ENCODE measurements around the gene SGCG.
"Not testable (repeated sequence)": the region's sequence is repeated elsewhere in the genome, so short reads cannot be mapped to it uniquely, and the experiment has no call there.

The SGCG gene, protein sequence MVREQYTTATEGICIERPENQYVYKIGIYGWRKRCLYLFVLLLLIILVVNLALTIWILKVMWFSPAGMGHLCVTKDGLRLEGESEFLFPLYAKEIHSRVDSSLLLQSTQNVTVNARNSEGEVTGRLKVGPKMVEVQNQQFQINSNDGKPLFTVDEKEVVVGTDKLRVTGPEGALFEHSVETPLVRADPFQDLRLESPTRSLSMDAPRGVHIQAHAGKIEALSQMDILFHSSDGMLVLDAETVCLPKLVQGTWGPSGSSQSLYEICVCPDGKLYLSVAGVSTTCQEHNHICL

DNA sequence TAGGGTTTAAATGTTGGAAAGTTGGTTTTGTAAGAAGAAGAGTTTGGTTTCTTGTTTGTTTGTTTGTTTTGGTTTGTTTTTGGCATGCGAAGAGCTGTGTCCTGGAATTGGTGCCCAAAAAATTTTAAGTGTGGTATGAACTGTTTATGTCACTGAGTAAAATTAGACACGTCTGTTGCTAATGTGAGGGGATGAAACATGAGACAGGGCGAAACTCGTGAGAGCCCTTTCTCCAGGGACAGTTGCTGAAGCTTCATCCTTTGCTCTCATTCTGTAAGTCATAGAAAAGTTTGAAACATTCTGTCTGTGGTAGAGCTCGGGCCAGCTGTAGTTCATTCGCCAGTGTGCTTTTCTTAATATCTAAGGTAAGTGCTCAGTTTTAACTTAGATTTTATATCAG lies at the start of gene SGCG:
Gene SGCG, plus strand, starts transcription at position 269 of the 400 bp plus-strand sequence. CDS start 22,716 bp downstream, outside the sequence.
- DNase-seq = no peak
- intact Hi-C loops (cut with DNase I) = no loop called here

DNA sequence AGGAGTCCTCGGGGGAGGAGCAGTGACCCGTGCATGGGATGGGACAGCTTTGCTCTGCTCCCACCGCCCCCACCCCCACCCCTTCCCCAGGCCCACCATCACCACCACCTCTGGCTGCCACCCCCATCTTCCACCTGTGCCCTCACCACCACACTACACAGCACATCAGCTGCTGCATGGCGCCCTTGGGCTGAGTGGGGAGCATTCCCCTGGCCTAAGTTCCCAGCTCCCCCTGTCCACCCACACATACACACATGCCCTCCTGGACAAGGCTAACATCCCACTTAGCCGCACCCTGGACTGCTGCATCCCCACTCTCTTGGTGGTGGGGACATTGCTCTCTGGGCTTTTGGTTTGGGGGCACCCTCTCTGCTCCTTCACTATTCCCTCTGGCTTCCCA lies 46.2 kb upstream of the SGCG start:
- intact Hi-C loops (cut with DNase I) = no loop called here
- no peak for DNase-seq

DNA sequence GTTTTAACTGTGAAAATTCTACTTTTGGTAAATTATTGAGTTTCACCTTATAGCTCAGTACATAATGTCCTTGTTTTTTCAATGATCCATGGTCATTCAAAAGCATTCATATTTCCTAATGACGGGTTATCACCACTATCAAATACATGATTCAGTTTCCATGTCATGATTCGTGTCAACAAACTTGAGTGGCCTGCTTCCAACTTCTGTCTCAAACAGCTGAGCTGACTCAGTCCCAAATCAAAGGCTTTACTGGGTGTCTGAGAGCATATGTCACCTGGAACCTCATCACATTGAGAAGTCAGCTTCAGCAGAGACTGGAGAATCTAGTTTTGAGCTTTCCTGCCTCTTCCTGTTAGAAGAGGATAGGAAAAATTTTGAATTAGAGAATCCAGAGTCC lies 40.3 kb upstream of the SGCG start:
- intact Hi-C loops (cut with DNase I) = no loop called here

DNA sequence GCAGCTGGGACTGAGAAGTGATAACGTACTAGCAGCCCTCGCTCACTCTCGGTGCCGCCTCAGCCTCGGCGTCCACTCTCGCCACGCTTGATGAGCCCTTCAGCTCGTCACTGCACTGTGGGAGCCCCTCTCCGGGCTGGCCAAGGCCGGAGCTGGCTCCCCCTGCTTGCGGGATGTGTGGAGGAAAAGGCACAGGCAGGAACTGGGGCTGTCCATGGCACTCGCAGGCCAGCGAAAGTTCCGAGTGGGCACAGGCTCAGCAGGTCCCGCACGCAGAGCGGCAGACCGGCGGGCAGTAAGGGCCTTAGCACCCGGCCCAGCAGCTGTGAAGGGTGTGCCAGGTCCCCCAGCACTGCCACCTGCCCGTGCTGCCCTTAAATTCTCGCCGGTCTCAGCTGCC lies 38.8 kb upstream of the SGCG start:
- intact Hi-C loops (cut with DNase I) = no loop called here
- DNase-seq = peak in 1 of 10 donors; percentile 66

More for the DNA sequence above, 40.3 kb upstream of the SGCG start:
- no peak for DNase-seq

DNA sequence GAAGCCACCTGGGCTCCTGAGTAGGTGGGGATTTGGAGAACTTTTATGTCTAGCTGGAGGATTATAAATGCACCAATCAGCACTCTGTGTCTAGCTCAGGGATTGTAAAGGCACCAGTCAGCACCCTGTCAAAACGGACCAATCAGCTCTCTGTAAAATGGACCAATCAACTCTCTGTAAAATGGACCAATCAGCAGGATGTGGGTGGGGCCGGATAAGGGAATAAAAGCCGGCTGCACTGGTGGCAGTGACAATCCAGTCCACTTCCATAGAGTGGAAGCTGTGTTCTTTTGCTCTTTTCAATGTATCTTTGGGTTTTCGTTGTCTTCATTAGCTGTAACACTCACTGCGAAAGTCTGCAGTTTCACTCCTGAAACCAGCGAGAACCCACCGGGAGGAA lies 38.2 kb upstream of the SGCG start:
- intact Hi-C loops (cut with DNase I); DNase-seq: not testable (repeated sequence)

DNA sequence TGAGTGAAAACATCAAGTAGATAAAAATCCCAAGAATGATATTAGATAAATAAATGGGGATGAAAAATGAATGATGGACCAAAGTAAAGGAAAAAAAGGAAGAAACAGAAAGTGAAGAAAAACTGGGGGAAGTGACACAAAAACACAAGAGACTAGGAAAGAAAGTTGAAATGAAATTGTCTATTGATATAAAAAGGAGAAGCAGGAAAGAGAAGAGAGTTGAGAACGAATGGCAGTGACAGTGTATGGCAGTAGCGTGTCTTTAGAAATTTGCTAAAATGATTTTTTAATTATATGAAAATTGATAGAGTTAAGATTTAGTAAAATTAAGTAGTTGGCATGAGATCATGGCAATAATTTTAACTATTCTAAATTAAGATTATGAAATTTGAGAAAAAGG lies 36.3 kb upstream of the SGCG start:
- no peak for DNase-seq
- intact Hi-C loops (cut with DNase I) = no loop called here

DNA sequence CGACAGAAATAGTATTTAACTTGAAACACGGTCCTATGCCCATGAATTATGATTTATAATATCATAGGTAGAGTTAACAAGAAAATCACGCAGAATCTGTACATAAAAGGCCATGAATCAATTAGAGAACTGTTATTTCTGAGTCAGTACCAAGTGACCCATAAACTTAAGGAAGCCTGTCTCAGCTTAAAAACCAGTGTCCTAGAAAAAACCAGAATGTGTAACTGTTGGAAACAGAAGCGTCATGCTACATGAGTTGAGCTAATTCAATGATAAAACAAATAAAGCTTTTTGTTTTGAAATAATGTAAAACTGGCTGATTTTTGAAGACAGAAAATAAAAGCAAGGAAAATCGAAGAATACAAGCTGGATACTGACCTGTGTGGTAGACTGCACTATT lies 34.8 kb upstream of the SGCG start:
- no peak for DNase-seq
- intact Hi-C loops (cut with DNase I) = no loop called here

DNA sequence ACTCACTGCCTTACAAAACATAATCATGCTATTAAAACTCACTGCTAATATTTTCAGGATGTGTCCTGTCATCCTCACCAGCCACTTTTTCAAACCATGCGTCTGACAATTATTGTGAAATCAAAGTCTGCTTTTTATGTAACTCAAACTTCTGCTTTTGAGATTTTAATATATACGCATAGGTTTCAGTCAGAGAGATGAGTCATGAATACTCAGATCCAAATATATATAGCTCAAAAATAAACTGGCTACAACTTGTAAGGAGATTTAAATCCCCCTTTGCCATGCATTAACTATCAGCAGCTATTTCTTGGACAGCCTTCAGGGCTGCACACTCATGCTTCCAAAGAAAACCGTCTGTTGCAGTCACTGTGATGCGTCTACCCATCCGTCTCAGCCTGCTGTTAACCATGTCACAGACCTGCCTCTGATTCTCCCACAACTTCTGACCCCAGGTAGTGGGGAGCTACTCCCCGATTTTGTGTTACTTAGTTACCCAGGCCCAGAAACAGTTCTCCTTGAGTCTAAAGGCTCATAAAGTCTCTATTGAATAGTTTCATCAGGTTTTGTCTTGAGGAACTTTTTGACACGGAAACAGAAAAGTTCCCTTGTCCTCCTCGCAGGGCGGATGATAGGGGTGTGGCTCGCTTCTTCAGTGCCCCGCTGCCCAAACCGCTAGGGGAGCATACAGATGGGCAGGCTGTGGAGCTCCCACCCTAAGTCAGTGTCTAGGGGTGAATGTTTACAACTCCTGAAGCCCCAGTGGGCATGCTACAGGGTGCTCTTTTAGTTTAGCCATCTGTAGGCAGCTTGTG lies 33.8 kb upstream of the SGCG start:
- no peak for DNase-seq
- intact Hi-C loops (cut with DNase I) = no loop called here

DNA sequence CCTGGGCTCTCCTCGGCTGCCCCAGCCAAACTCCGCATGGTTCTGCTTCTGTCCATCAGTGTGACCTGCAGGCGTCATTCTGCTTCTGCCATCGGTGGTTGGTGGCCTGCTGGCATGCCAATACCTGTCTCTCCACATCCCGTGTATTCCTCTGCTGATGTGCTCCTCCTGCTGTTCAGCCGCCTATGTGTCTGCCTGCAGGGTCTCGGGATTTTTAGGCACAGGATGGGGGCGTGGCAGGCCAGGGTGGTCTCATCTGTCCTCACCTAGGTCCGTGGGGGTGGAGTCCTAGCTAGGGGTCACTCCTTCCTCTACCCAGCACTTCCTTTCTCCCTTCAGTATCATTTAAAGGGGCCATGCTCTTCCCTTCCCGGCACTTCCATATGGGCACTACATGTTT lies 33.0 kb upstream of the SGCG start:
- intact Hi-C loops (cut with DNase I) = no loop called here
- DNase-seq = no peak

DNA sequence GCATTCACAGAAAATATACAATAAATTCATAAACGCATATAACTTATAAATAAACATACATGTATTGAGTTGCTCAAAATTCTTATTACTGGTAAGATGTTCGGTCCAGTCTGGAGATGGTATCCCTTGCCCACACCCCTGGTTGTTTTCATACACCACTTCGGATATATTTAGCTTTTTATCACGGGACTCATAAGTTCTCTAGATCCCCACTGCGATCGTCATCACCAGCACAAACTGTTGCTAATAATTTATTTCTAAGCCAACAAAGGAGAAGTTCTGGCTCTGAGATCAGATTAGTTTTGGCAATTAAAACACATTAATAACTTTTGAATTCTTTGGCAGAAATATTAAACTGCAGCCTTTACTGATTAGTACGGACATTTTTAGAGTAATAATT lies 23.0 kb upstream of the SGCG start:
- intact Hi-C loops (cut with DNase I) = no loop called here
- no peak for DNase-seq

DNA sequence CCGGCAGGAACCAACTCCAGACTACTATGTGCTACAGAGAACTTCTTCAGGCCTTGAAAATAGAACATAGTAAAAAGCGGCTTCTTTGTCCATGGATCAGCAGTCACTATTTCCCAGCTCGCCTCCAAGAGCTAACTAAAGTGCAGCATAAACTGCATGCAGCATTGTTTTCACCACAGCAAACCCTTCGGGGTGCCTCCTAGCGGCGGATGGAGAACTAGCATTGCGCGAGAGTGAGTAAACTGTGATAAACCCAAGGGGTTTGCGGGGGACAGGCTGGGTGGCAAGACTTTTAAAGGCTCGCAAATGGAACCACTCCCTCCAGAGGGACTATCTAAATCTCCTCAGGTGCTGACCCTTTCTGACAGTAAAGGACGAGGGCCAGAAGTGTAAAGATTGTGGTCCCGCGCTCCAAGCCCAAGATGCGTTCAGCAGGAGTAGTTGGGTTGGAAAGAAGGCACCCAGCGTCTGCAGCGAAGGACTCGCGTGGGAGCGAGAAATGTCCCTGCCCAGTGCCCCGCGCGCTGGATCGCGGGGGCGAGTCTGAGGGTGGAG lies 21.5 kb upstream of the SGCG start:
- peak in 6 of 10 donors; percentile 27 to 92 (median 48) for DNase-seq

DNA sequence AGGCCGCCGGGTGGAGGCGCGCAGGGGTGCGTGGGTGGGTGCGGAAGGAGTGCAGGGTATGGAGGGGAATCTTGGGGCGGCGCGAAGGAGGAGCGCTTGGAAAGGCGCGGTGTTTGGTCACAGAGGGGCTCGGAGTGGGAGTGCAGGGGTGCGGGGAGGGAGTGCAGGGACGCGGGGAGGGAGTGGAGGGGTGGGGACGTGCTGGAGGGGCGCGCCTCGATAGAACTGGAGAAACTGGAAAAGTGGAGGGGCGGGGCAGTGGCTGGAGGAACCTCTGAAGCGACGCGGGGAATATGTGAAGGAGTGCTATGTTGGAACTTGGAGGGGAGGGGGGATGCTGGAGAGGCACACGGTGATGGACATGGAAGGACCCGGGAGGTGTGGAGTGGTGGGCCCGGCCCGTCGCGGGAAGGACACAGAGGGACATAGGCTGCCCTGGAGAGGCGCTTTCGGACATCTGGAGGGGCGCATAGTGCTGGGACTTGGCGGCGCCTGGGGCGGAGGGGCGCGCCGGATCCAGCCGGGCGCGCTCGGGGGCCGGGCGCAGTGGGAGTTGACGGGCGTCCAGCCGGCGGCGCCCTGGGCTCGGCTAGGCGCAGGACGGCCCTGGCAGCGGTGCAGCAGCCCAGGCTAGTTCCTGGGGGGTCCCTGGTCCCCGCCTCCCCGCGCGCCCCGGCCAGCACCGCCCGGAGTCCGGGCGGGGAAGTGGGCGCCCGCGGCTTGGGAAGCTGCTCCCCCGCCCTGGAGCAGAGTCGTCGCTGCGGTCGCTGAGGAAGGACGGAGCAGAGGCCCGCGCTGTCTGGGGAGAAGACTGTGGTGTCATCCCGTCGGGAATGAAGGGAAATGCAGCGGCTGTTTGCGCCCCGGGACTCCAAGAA lies 20.8 kb upstream of the SGCG start:
- intact Hi-C loops (cut with DNase I) = no loop called here
- peak in 1 of 10 donors; percentile 83 for DNase-seq

More for the DNA sequence above, 21.5 kb upstream of the SGCG start:
- intact Hi-C loops (cut with DNase I) = no loop called here

DNA sequence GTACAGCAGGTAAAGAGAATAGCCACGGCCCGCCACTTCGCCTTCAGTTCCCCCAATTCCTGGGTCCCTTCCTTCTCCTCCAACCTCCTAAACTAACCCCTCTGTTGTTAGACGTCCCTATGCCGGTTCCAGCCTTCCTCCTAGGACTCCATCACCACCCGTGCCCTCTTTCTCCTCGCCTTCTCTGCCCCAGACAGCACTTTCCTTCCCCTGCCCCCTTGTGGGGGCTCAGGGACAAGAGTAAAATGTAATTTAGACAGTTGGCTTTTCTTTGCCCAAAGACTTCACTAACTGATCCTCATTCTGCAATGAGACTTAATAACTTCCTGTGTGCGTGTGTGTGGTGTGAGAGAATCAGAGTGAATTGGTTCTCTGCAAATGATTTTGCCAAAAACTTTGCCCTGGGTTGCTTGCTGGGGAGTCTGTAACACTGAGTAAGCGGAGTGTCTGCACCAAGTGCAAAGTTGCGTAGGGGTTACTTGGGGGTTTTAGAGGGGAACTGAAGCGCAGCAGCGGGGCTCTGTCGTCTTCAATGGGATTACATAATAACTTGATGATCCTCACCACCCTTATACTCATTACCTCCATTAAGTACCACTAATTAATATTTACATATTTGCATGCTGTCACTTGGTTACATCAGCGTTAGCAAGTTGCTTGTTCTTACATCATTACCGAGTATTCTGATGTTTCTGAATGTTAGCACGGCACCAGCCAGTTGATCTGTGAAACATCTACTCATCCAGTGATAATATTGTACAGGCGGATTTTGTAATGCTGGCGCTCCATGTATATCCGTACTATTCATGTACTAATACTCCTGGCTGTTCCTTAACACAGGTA lies 19.9 kb upstream of the SGCG start:
- intact Hi-C loops (cut with DNase I) = no loop called here
- DNase-seq = no peak

DNA sequence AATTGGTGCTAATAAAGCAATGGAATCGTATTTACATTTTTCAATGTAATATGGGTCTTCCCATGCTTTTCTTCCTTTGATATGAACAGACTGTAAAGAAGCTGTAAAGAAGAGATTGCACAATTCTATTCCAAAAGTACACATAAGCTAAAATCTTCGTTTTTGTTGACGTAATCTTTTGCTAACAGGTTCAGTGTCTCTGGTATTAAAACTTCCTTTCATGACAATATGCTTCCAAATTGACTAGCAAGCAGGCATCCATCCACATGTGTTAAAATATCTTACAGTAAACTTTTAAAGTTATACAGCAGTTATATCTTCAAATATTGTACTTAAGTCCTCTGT lies 19.3 kb upstream of the SGCG start:
- DNase-seq = no peak
- intact Hi-C loops (cut with DNase I) = no loop called here

DNA sequence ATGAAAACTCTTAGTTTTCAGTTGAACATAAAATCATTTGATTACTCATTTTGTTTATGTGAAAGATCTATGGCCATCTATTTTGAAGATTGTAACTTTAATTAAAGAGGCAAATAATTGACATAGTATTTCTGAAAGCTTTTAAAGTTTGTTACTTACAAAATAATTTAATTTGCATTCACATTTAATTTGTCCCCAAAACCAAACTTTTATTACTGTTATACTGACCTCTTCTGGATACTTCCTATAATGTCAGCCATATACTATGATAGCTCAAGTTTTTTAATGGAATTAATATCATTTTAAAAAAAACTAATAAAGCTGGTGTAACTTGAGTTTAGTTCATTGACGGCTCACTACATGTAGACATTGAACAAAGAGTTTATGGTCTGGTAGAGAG lies 4.9 kb upstream of the SGCG start:
- no peak for DNase-seq
- intact Hi-C loops (cut with DNase I) = loop anchor here (10.0 kb wide), 1 partner anchor 371 kb away; no protein-coding TSS in a partner anchor

DNA sequence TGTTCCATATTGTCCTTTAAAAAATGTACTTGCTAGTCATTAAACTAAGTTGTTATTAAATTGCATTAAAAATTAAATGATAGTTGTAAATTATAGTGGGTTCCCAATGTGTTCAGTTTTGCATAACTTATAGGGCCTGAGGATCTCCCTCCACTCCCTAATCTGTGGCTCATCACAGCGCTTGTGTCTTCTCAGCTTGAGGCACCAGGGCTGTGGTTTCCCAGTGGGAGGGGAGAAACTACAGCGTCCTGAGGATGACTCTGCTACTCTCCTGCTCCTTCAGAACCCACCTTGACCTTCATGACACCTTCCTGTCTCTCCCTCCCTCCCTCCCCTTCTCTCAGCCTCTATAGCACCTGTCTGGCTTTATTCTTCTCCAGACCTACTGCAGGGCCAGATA lies 1.4 kb downstream of the SGCG start:
- intact Hi-C loops (cut with DNase I) = no loop called here
- DNase-seq = no peak

DNA sequence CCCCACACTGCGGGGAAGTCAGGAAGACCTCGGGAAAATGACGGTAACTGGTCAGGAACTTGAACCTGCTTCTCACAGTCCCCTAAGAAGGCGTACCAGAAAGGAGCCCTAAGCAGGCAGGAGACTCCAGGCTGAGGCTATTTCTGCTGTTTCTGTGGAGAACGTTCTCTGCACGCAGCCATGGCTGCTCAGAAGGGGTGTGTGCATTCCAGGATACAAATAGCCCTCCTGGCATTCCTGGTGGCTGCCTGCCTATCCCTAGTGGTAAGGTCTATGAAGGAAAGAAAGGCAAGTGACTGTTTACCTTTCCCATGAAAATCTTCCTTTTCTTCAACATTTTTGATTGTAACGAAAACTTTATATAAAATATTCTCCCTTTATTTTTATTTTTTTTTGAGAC lies 2.5 kb downstream of the SGCG start:
- intact Hi-C loops (cut with DNase I) = no loop called here
- DNase-seq = no peak

DNA sequence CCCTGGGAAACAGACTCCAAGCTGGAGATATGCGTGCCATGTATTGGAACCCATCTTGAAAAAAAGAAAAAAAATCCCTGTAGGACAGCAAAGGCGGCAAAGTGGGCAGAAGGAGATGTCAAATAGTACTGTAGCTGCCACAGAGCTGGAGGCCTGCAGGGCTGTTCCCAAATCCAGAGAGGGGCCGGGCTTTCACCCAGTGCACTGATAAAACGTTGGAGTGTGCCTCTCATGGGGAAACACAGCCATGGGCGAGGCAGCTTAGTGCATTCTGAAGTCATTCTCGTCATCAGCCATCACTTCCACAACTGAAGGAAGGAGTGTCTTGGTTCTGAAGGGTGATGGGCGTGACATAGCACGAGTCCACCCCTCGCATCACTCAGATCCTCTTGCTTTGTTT lies 4.8 kb downstream of the SGCG start:
- no peak for DNase-seq
- intact Hi-C loops (cut with DNase I) = no loop called here

DNA sequence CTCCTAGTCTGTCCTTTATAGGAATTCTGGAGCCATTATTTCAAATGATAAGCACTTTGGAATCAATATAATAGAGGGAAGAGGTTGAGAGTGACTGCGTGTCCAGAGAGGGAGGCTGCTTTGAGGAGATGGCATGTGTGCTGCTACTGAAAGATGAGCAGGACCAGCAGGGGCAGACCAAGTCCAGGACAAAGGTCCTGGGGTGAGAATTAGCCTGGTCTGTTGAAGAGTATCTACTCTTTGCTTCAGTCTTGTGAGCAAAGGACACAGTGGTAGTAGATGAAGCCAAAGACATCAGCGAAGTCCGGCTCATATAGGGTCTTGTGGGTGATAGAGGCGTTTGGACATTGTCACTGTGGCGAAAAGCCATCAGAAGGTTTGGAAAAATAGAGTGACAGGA lies 21.1 kb downstream of the SGCG start:
- no peak for DNase-seq
- intact Hi-C loops (cut with DNase I) = no loop called here

DNA sequence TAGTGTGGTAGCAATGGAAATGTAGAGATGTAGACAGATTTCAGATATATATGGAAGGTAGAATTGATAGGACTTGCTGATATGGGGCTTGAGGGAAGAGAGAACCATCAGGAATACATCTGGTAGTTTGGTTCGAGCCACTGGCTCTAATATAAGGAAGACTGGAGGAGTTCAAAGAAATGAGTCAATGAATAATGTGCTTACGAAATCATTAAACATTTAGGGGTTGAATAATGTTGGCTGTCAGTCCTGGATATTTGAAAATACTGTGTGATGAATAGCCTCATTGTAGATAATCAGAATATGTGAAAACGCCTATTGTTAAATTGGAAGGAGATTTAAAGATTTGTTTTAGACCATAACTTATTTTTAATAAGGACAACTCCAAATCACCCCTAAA lies 21.6 kb downstream of the SGCG start:
- DNase-seq = no peak
- intact Hi-C loops (cut with DNase I) = no loop called here

Measured in posterior cingulate gyrus (tissue), 11 donors.